HL-60 (cell line): ENCODE data around the gene FBLIM1.

ENCODE experiments used
- DNase-seq, 2 experiments: peaks; one replicate each; pipeline ENCODE4 v3.0.0-alpha.2; 2010 to 2020; ENCODE audit warnings: low read depth in 1 of 2, low spot score in 1 of 2
- H3K27ac ChIP-seq: fragments of 250-450 bp; sonication (Bioruptor Pico); replicated peaks from 2 replicates; pipeline ENCODE4 v1.5.1; 2020; ENCODE audit warnings: mild to moderate bottlenecking, moderate library complexity
- H3K27me3 ChIP-seq: fragments of 250-450 bp; sonication (Bioruptor Pico); 2 replicates; pipeline ENCODE4 v1.5.1; 2021; ENCODE audit warnings: mild to moderate bottlenecking, moderate library complexity; ENCODE audit not compliant: insufficient read depth, poor library complexity, severe bottlenecking
- H3K4me3 ChIP-seq: replicated peaks from 2 replicates; pipeline ENCODE4 v1.5.1; 2011; ENCODE audit warnings: mild to moderate bottlenecking, control low read depth, low read length; ENCODE audit not compliant: insufficient read depth
- CTCF ChIP-seq: IDR thresholded peaks from one replicate; pipeline ENCODE4 v1.5.1; 2011; ENCODE audit warnings: low read length, control low read depth, inconsistent platforms; ENCODE audit not compliant: insufficient read depth
- GABPA ChIP-seq: IDR thresholded peaks from 2 replicates; pipeline ENCODE4 v1.6.1; 2012; ENCODE audit warnings: low read depth
- POLR2AphosphoS5 ChIP-seq: IDR thresholded peaks from 2 replicates; pipeline ENCODE4 v1.6.1; 2012; ENCODE audit warnings: low read depth
- REST ChIP-seq: IDR thresholded peaks from 2 replicates; pipeline ENCODE4 v1.6.1; 2012; ENCODE audit warnings: low read depth; ENCODE audit not compliant: insufficient replicate concordance
- SPI1 ChIP-seq: IDR thresholded peaks from 2 replicates; pipeline ENCODE4 v1.6.1; 2012; ENCODE audit warnings: low read depth, mild to moderate bottlenecking, borderline replicate concordance

Gene FBLIM1

GRCh38 chr1:15833842-15834405 lies 75.3 kb downstream of the FBLIM1 start:
- Histone ChIP-seq H3K27me3 (no peaks in the 10 kb centered on the region), H3K4me3 (peak overlapping the region; percentile 39), H3K27ac (peak overlapping the region; percentile 99)
- TF ChIP-seq SPI1, result no peak
- no peak for TF ChIP-seq CTCF
- no peak for TF ChIP-seq GABPA
- no peak for TF ChIP-seq POLR2AphosphoS5
- TF ChIP-seq REST, result no peak
- DNase-seq, result no peak

- H3K27me3 ChIP-seq, result no peaks in the 10 kb centered on the region
- H3K27ac ChIP-seq, result peak overlapping the region; percentile 99
- H3K4me3 ChIP-seq, result peak overlapping the region; percentile 63
- peak; percentile 81 to 93 for DNase-seq
- TF ChIP-seq REST, result peak; percentile 46
- TF ChIP-seq GABPA, result no peak
- TF ChIP-seq POLR2AphosphoS5, result peak; percentile 90
- TF ChIP-seq CTCF, result no peak
- TF ChIP-seq SPI1, result peak; percentile 28; the same call in 1 of the 2 replicates
These were observed 76.0 kb downstream of the FBLIM1 start for GRCh38 chr1:15834406-15835204.

- H3K4me3 ChIP-seq, result peak overlapping the region; percentile 63
- H3K27ac ChIP-seq, result peak overlapping the region; percentile 99
- TF ChIP-seq GABPA, result no peak
- no peak for TF ChIP-seq SPI1
- no peak for TF ChIP-seq CTCF
- peak; percentile 37 for TF ChIP-seq REST
- peak; percentile 15; the same call in 1 of the 2 replicates for TF ChIP-seq POLR2AphosphoS5
- DNase-seq, result no peak
- no peaks in the 10 kb centered on the region for H3K27me3 ChIP-seq
These were observed 76.7 kb downstream of the FBLIM1 start for GRCh38 chr1:15835205-15835740.
